ENCODE measurements around the gene DCP1B.

The DCP1B gene

GRCh38 chr12:2018391-2018790 lies 14.1 kb upstream of the DCP1B start:
- peaks cover 0 to 4% (median 0%) of the 10 kb centered on the region in 5 experiments for H3K9me3 ChIP-seq (ENCODE audit: control extremely low read depth in 1 of 5, control insufficient read depth in 4 of 5, insufficient read depth in 2 of 5, low read depth in 1 of 5, low read length in 4 of 5)
- H3K4me3 ChIP-seq (ENCODE audit: control insufficient read depth in 1 of 7, extremely low read depth in 1 of 7, insufficient read depth in 4 of 7, low read depth in 2 of 7, low read length in 6 of 7) = no peak overlapping the region
- H3K4me1 ChIP-seq (ENCODE audit: control extremely low read depth in 1 of 4, control insufficient read depth in 4 of 4, insufficient read depth in 4 of 4, low read length in 3 of 4) = peaks cover 0 to 4% (median 1%) of the 10 kb centered on the region in 4 experiments
- no peaks in the 10 kb centered on the region for H3K27me3 ChIP-seq (replicated peaks in 2 of 5; ENCODE audit: control insufficient read depth in 4 of 5, insufficient read depth in 5 of 5, low read length in 4 of 5)
- ChIA-PET CTCF (interaction anchor here (0.9 to 2.3 kb wide), 5 partner anchors 8 to 16 kb away, joined by 3 to 7 read pairs (median 4); no protein-coding TSS in a partner anchor), POLR2A (no interaction called here)
- no peak overlapping the region for H3K27ac ChIP-seq (ENCODE audit: insufficient read depth in 1 of 2, low read depth in 1 of 2, low read length in 2 of 2, poor library complexity in 1 of 2, severe bottlenecking in 2 of 2)
- WGBS (ENCODE audit: insufficient coverage) = 97% methylated on average over 5 of the region's 7 CpGs
- H3K36me3 ChIP-seq (ENCODE audit: control insufficient read depth in 4 of 4, insufficient read depth in 4 of 4, low read length in 3 of 4) = no peaks in the 10 kb centered on the region
- no peak for DNase-seq

- no peaks in the 10 kb centered on the region for H3K36me3 ChIP-seq (ENCODE audit: control insufficient read depth in 4 of 4, insufficient read depth in 4 of 4, low read length in 3 of 4)
- H3K27ac ChIP-seq (ENCODE audit: insufficient read depth in 1 of 2, low read depth in 1 of 2, low read length in 2 of 2, poor library complexity in 1 of 2, severe bottlenecking in 2 of 2) = no peak overlapping the region
- CTCF ChIA-PET = interaction anchor here (0.6 to 2.3 kb wide), 4 partner anchors 10 to 122 kb away, joined by 3 to 7 read pairs (median 4); no protein-coding TSS in a partner anchor
- no peaks in the 10 kb centered on the region for H3K4me1 ChIP-seq (ENCODE audit: control extremely low read depth in 1 of 4, control insufficient read depth in 4 of 4, insufficient read depth in 4 of 4, low read length in 3 of 4)
- H3K27me3 ChIP-seq (replicated peaks in 2 of 5; ENCODE audit: control insufficient read depth in 4 of 5, insufficient read depth in 5 of 5, low read length in 4 of 5) = no peaks in the 10 kb centered on the region
- WGBS (ENCODE audit: insufficient coverage) = 78% methylated on average over 10 of the region's 12 CpGs
- no peak for DNase-seq
- H3K4me3 ChIP-seq (ENCODE audit: control insufficient read depth in 1 of 7, extremely low read depth in 1 of 7, insufficient read depth in 4 of 7, low read depth in 2 of 7, low read length in 6 of 7) = no peak overlapping the region
- peaks cover 0 to 4% (median 0%) of the 10 kb centered on the region in 5 experiments for H3K9me3 ChIP-seq (ENCODE audit: control extremely low read depth in 1 of 5, control insufficient read depth in 4 of 5, insufficient read depth in 2 of 5, low read depth in 1 of 5, low read length in 4 of 5)
- POLR2A ChIA-PET = no interaction called here
Measured at GRCh38 chr12:2017546-2018337, 13.5 kb upstream of the DCP1B start.

GRCh38 chr12:2016862-2017545 lies 12.7 kb upstream of the DCP1B start:
- no peaks in the 10 kb centered on the region for H3K27me3 ChIP-seq (replicated peaks in 2 of 5; ENCODE audit: control insufficient read depth in 4 of 5, insufficient read depth in 5 of 5, low read length in 4 of 5)
- H3K4me1 ChIP-seq (ENCODE audit: control extremely low read depth in 1 of 4, control insufficient read depth in 4 of 4, insufficient read depth in 4 of 4, low read length in 3 of 4) = no peaks in the 10 kb centered on the region
- no peak overlapping the region for H3K27ac ChIP-seq (ENCODE audit: insufficient read depth in 1 of 2, low read depth in 1 of 2, low read length in 2 of 2, poor library complexity in 1 of 2, severe bottlenecking in 2 of 2)
- H3K4me3 ChIP-seq (ENCODE audit: control insufficient read depth in 1 of 7, extremely low read depth in 1 of 7, insufficient read depth in 4 of 7, low read depth in 2 of 7, low read length in 6 of 7) = no peak overlapping the region
- 95% methylated on average over 8 of the region's 9 CpGs for WGBS (ENCODE audit: insufficient coverage)
- DNase-seq = no peak
- ChIA-PET POLR2A (interaction anchor here (0.6 kb wide), 2 partner anchors 14 to 366 kb away, joined by 3 to 4 read pairs; no protein-coding TSS in a partner anchor), CTCF (interaction anchor here (0.6 to 2.3 kb wide), 2 partner anchors 9 to 121 kb away, joined by 3 to 7 read pairs; no protein-coding TSS in a partner anchor)
- H3K36me3 ChIP-seq (ENCODE audit: control insufficient read depth in 4 of 4, insufficient read depth in 4 of 4, low read length in 3 of 4) = no peaks in the 10 kb centered on the region
- peaks cover 0 to 4% (median 0%) of the 10 kb centered on the region in 5 experiments for H3K9me3 ChIP-seq (ENCODE audit: control extremely low read depth in 1 of 5, control insufficient read depth in 4 of 5, insufficient read depth in 2 of 5, low read depth in 1 of 5, low read length in 4 of 5)

DNA sequence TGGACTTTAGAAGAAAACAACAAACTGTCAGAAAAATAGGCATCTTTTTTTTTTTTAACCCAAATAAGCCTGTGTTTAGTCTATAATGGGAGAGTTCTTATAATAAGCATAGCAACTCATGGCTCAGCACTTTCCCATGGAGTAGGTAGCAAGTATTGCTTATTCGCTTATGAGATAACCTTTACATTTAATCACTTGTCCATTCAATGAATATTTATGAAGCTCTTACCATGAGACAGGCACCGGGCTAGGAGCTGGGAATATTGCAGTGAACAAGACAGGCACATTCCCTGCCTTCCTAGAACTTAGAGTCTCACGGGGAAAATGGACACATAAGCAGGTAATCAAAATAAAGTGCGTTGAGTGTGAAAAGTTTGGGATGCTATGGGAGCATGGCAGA lies 10.0 kb upstream of the DCP1B start:
- POLR2A ChIA-PET = no interaction called here
- CTCF ChIA-PET = no interaction called here
- 100% methylated on average over 3 of the region's 4 CpGs for WGBS (ENCODE audit: insufficient coverage)
- Histone ChIP-seq H3K27me3 (replicated peaks in 2 of 5; ENCODE audit: control insufficient read depth in 4 of 5, insufficient read depth in 5 of 5, low read length in 4 of 5) (no peaks in the 10 kb centered on the region), H3K4me1 (ENCODE audit: control extremely low read depth in 1 of 4, control insufficient read depth in 4 of 4, insufficient read depth in 4 of 4, low read length in 3 of 4) (no peaks in the 10 kb centered on the region), H3K9me3 (ENCODE audit: control extremely low read depth in 1 of 5, control insufficient read depth in 4 of 5, insufficient read depth in 2 of 5, low read depth in 1 of 5, low read length in 4 of 5) (no peaks in the 10 kb centered on the region), H3K36me3 (ENCODE audit: control insufficient read depth in 4 of 4, insufficient read depth in 4 of 4, low read length in 3 of 4) (no peaks in the 10 kb centered on the region), H3K4me3 (ENCODE audit: control insufficient read depth in 1 of 7, extremely low read depth in 1 of 7, insufficient read depth in 4 of 7, low read depth in 2 of 7, low read length in 6 of 7) (no peak overlapping the region), H3K27ac (ENCODE audit: insufficient read depth in 1 of 2, low read depth in 1 of 2, low read length in 2 of 2, poor library complexity in 1 of 2, severe bottlenecking in 2 of 2) (no peak overlapping the region)
- DNase-seq = no peak

GRCh38 chr12:2013527-2014223 lies 9.4 kb upstream of the DCP1B start:
- Histone ChIP-seq H3K4me3 (ENCODE audit: control insufficient read depth in 1 of 7, extremely low read depth in 1 of 7, insufficient read depth in 4 of 7, low read depth in 2 of 7, low read length in 6 of 7) (no peak overlapping the region), H3K27me3 (replicated peaks in 2 of 5; ENCODE audit: control insufficient read depth in 4 of 5, insufficient read depth in 5 of 5, low read length in 4 of 5) (no peaks in the 10 kb centered on the region), H3K4me1 (ENCODE audit: control extremely low read depth in 1 of 4, control insufficient read depth in 4 of 4, insufficient read depth in 4 of 4, low read length in 3 of 4) (no peaks in the 10 kb centered on the region), H3K36me3 (ENCODE audit: control insufficient read depth in 4 of 4, insufficient read depth in 4 of 4, low read length in 3 of 4) (no peaks in the 10 kb centered on the region), H3K9me3 (ENCODE audit: control extremely low read depth in 1 of 5, control insufficient read depth in 4 of 5, insufficient read depth in 2 of 5, low read depth in 1 of 5, low read length in 4 of 5) (no peaks in the 10 kb centered on the region), H3K27ac (ENCODE audit: insufficient read depth in 1 of 2, low read depth in 1 of 2, low read length in 2 of 2, poor library complexity in 1 of 2, severe bottlenecking in 2 of 2) (no peak overlapping the region)
- CTCF ChIA-PET = no interaction called here
- POLR2A ChIA-PET = no interaction called here
- WGBS (ENCODE audit: insufficient coverage) = 100% methylated on average over 2 of the region's 4 CpGs
- DNase-seq = no peak

DNA sequence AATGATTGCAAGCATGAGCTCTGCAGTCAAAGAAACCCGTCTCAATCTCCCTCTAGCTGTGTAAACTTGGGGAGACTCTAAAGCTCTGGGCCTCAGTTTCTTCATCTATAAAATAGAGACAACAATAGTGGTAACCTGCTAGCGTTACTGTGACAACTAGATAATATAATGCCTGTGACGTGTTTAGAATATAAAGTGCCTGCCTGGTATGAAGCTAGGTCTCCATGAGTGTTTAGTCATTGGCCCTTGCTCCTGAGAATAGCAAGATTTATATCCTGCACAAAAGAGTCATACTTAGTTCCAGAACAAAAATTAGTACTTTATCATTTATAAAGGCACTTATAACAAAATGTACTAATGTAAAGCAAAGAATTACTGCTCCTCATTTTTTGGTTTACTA lies 8.8 kb upstream of the DCP1B start:
- no peaks in the 10 kb centered on the region for H3K27me3 ChIP-seq (replicated peaks in 2 of 5; ENCODE audit: control insufficient read depth in 4 of 5, insufficient read depth in 5 of 5, low read length in 4 of 5)
- H3K27ac ChIP-seq (ENCODE audit: insufficient read depth in 1 of 2, low read depth in 1 of 2, low read length in 2 of 2, poor library complexity in 1 of 2, severe bottlenecking in 2 of 2) = no peak overlapping the region
- no peaks in the 10 kb centered on the region for H3K36me3 ChIP-seq (ENCODE audit: control insufficient read depth in 4 of 4, insufficient read depth in 4 of 4, low read length in 3 of 4)
- no peak for DNase-seq
- WGBS (ENCODE audit: insufficient coverage) = 100% methylated on average over 1 of the region's 3 CpGs
- no peaks in the 10 kb centered on the region for H3K4me1 ChIP-seq (ENCODE audit: control extremely low read depth in 1 of 4, control insufficient read depth in 4 of 4, insufficient read depth in 4 of 4, low read length in 3 of 4)
- POLR2A ChIA-PET = no interaction called here
- CTCF ChIA-PET = no interaction called here
- H3K9me3 ChIP-seq (ENCODE audit: control extremely low read depth in 1 of 5, control insufficient read depth in 4 of 5, insufficient read depth in 2 of 5, low read depth in 1 of 5, low read length in 4 of 5) = no peaks in the 10 kb centered on the region
- H3K4me3 ChIP-seq (ENCODE audit: control insufficient read depth in 1 of 7, extremely low read depth in 1 of 7, insufficient read depth in 4 of 7, low read depth in 2 of 7, low read length in 6 of 7) = no peak overlapping the region

All from common myeloid progenitor, CD34-positive (primary cell).